Brain microvascular endothelial cell (primary cell): ENCODE measurements around the gene EXOC6.

Experiments used
- DNase-seq: peaks from one replicate; pipeline ENCODE4 v3.0.0-alpha.2; 2020
- H3K27ac ChIP-seq: fragments of 250-450 bp; sonication (Bioruptor Pico); 2 replicates; pipeline ENCODE4 v1.5.1; 2020; ENCODE audit warnings: mild to moderate bottlenecking, moderate library complexity
- H3K27me3 ChIP-seq: fragments of 250-450 bp; sonication (Bioruptor Pico); replicated peaks from 2 replicates; pipeline ENCODE4 v1.5.1; 2020; ENCODE audit warnings: mild to moderate bottlenecking
- H3K36me3 ChIP-seq: fragments of 250-450 bp; sonication (Bioruptor Pico); replicated peaks from 2 replicates; pipeline ENCODE4 v1.5.1; 2020; ENCODE audit warnings: mild to moderate bottlenecking
- H3K4me3 ChIP-seq: 2 replicates; pipeline ENCODE4 v1.5.1; 2011; ENCODE audit warnings: low read depth, mild to moderate bottlenecking, control low read depth, low read length, moderate library complexity
- CTCF ChIP-seq: IDR thresholded peaks from 2 replicates; pipeline ENCODE4 v1.5.1; 2011; ENCODE audit warnings: low read depth, mild to moderate bottlenecking, moderate library complexity, low read length, control low read depth, inconsistent platforms; ENCODE audit errors: missing control alignments
- in situ Hi-C: cut with HindIII; loops from 2 replicates; pipeline ENCODE4 v1.10.0; 2017; ENCODE audit warnings: low sequenced_read_pairs, low pct_ligation_motif_present

EXOC6 gene

GRCh38 chr10:93074597-93075368, 226.5 kb downstream of the EXOC6 start:
- TF ChIP-seq CTCF, result no peak
- in situ Hi-C loops, result no loop called here
- DNase-seq, result no peak
- H3K36me3 ChIP-seq, result no peaks in the 10 kb centered on the region
- peaks cover 59% of the 10 kb centered on the region for H3K27me3 ChIP-seq
- no peak overlapping the region for H3K4me3 ChIP-seq
- H3K27ac ChIP-seq, result no peak overlapping the region

GRCh38 chr10:93075369-93076221, 227.3 kb downstream of the EXOC6 start:
- no peaks in the 10 kb centered on the region for H3K36me3 ChIP-seq
- no peak overlapping the region for H3K4me3 ChIP-seq
- DNase-seq, result no peak
- peaks cover 51% of the 10 kb centered on the region for H3K27me3 ChIP-seq
- in situ Hi-C loops, result no loop called here
- H3K27ac ChIP-seq, result no peak overlapping the region
- no peak for TF ChIP-seq CTCF

GRCh38 chr10:93076871-93077270, 228.6 kb downstream of the EXOC6 start:
- Histone ChIP-seq H3K4me3 (no peak overlapping the region), H3K27ac (no peak overlapping the region), H3K27me3 (peaks cover 41% of the 10 kb centered on the region), H3K36me3 (no peaks in the 10 kb centered on the region)
- DNase-seq, result no peak
- in situ Hi-C loops, result no loop called here
- no peak for TF ChIP-seq CTCF

GRCh38 chr10:93077860-93078337, 229.6 kb downstream of the EXOC6 start:
- DNase-seq, result no peak
- H3K27me3 ChIP-seq, result peaks cover 31% of the 10 kb centered on the region
- in situ Hi-C loops, result no loop called here
- no peak overlapping the region for H3K27ac ChIP-seq
- no peaks in the 10 kb centered on the region for H3K36me3 ChIP-seq
- H3K4me3 ChIP-seq, result no peak overlapping the region
- no peak for TF ChIP-seq CTCF

GRCh38 chr10:93079663-93080349, 231.5 kb downstream of the EXOC6 start:
- H3K36me3 ChIP-seq, result no peaks in the 10 kb centered on the region
- H3K4me3 ChIP-seq, result no peak overlapping the region
- in situ Hi-C loops, result no loop called here
- DNase-seq, result no peak
- no peak overlapping the region for H3K27ac ChIP-seq
- peaks cover 12% of the 10 kb centered on the region for H3K27me3 ChIP-seq
- TF ChIP-seq CTCF, result no peak
